CD14-positive monocyte (primary cell): Measurements from ENCODE around the gene PTAR1. TPM values are rescaled to one million over a fixed set of nuclear protein-coding genes. Genes with fewer than 3 reads are reported as not detected.

Source experiments
- DNase-seq, 3 donors: peaks; one replicate each; pipeline ENCODE4 v3.0.0-alpha.2; 2011 to 2022
- H2AFZ ChIP-seq: 2 replicates; pipeline ENCODE4 v1.6.0; 2012; ENCODE audit warnings: mild to moderate bottlenecking, low read depth, low read length, inconsistent platforms; ENCODE audit not compliant: insufficient read depth, poor library complexity, severe bottlenecking
- H3K27ac ChIP-seq, 2 donors: 1 replicate in 1 of 2; 2 replicates in 1 of 2; pipeline ENCODE4 v1.5.1; 2012 to 2013; ENCODE audit warnings: low read length in 2 of 2, control low read depth in 1 of 2, inconsistent platforms in 1 of 2, low read depth in 1 of 2, mild to moderate bottlenecking in 1 of 2
- H3K27me3 ChIP-seq, 2 donors: one replicate each; pipeline versions ENCODE4 v1.6.0 to v1.6.1; 2011 to 2013; ENCODE audit warnings: low read length in 2 of 2; ENCODE audit not compliant: control insufficient read depth in 2 of 2, insufficient read depth in 2 of 2
- H3K36me3 ChIP-seq, 2 donors: replicated peaks in 1 of 2; 1 replicate in 1 of 2; 2 replicates in 1 of 2; pipeline versions ENCODE4 v1.5.1 to v1.6.1; 2012 to 2013; ENCODE audit warnings: low read length in 2 of 2, control low read depth in 1 of 2, inconsistent platforms in 1 of 2, mild to moderate bottlenecking in 1 of 2; ENCODE audit not compliant: insufficient read depth in 2 of 2, control insufficient read depth in 1 of 2
- H3K4me1 ChIP-seq, 2 donors: 1 replicate in 1 of 2; 2 replicates in 1 of 2; pipeline versions ENCODE4 v1.5.1 to v1.6.1; 2012 to 2013; ENCODE audit warnings: low read length in 2 of 2, control low read depth in 1 of 2, inconsistent platforms in 1 of 2, mild to moderate bottlenecking in 1 of 2, moderate library complexity in 1 of 2; ENCODE audit not compliant: insufficient read depth in 2 of 2, control insufficient read depth in 1 of 2
- H3K4me2 ChIP-seq: replicated peaks from 2 replicates; pipeline ENCODE3; 2012; ENCODE audit warnings: low read length, moderate library complexity, mild to moderate bottlenecking; ENCODE audit not compliant: poor library complexity, severe bottlenecking; ENCODE audit errors: extremely low read depth
- H3K4me3 ChIP-seq, 3 experiments: fragments of 200-600 bp in 1 of 3; sonication (generic) in 1 of 3; replicated peaks in 1 of 3; 1 replicate in 2 of 3; 2 replicates in 1 of 3; pipeline ENCODE4 v1.5.1; 2011 to 2013; ENCODE audit warnings: low read length in 3 of 3, mild to moderate bottlenecking in 3 of 3, control low read depth in 2 of 3, low read depth in 2 of 3, inconsistent platforms in 1 of 3, moderate library complexity in 1 of 3
- H3K79me2 ChIP-seq: 2 replicates; pipeline ENCODE4 v1.6.0; 2012; ENCODE audit warnings: mild to moderate bottlenecking, control low read depth, inconsistent platforms, low read length, moderate library complexity; ENCODE audit not compliant: insufficient read depth
- H3K9ac ChIP-seq: 2 replicates; pipeline ENCODE4 v1.6.0; 2017; ENCODE audit warnings: low read length, mild to moderate bottlenecking; ENCODE audit not compliant: insufficient read depth, poor library complexity, severe bottlenecking
- H3K9me3 ChIP-seq, 2 donors: replicated peaks in 1 of 2; 1 replicate in 1 of 2; 2 replicates in 1 of 2; pipeline versions ENCODE4 v1.5.1 to v1.6.1; 2012 to 2013; ENCODE audit warnings: low read length in 2 of 2, control low read depth in 1 of 2; ENCODE audit not compliant: control insufficient read depth in 1 of 2, insufficient read depth in 1 of 2
- H4K20me1 ChIP-seq: 2 replicates; pipeline ENCODE4 v1.6.0; 2012; ENCODE audit warnings: mild to moderate bottlenecking, low read length, control low read depth, moderate library complexity; ENCODE audit not compliant: insufficient read depth
- H3K27ac Mint-ChIP-seq, 7 donors: one replicate each; pipeline ENCODE4 v1.8.0; 2020; ENCODE audit warnings: mild to moderate bottlenecking in 7 of 7, mixed read lengths in 7 of 7, moderate library complexity in 6 of 7, inconsistent platforms in 2 of 7
- H3K27me3 Mint-ChIP-seq, 3 donors: one replicate each; pipeline ENCODE4 v1.8.0; 2021 to 2022; ENCODE audit warnings: low read depth in 3 of 3, mild to moderate bottlenecking in 3 of 3, mixed read lengths in 3 of 3, moderate library complexity in 3 of 3, inconsistent platforms in 1 of 3
- H3K36me3 Mint-ChIP-seq, 2 donors: one replicate each; pipeline ENCODE4 v1.8.0; 2020; ENCODE audit warnings: mixed read lengths in 2 of 2, inconsistent platforms in 1 of 2, mild to moderate bottlenecking in 1 of 2
- H3K4me1 Mint-ChIP-seq: one replicate; pipeline ENCODE4 v1.8.0; 2020; ENCODE audit warnings: mild to moderate bottlenecking, mixed read lengths
- H3K4me3 Mint-ChIP-seq, 2 donors: one replicate each; pipeline ENCODE4 v1.8.0; 2020; ENCODE audit warnings: mild to moderate bottlenecking in 2 of 2, mixed read lengths in 2 of 2, moderate library complexity in 1 of 2
- H3K9me3 Mint-ChIP-seq, 7 donors: one replicate each; pipeline ENCODE4 v1.8.0; 2020 to 2022; ENCODE audit warnings: mixed read lengths in 7 of 7, mild to moderate bottlenecking in 6 of 7, moderate library complexity in 6 of 7, inconsistent platforms in 2 of 7
- CTCF ChIP-seq: fragments of 200-600 bp; IDR thresholded peaks from one replicate; pipeline ENCODE4 v1.8.0; 2022; ENCODE audit warnings: antibody characterized with exemption, mild to moderate bottlenecking
- WGBS: methylation state at CpG from one replicate; pipeline ENCODE4 v1.1.5; 2013; ENCODE audit warnings: missing lambda C conversion rate; ENCODE audit not compliant: insufficient coverage; 5-methylcytosine and 5-hydroxymethylcytosine counted together
- intact Hi-C, 2 donors: fragments of 100-400 bp; cut with micrococcal nuclease; formaldehyde crosslinking; loops; one replicate each; pipeline versions ENCODE4 v1.15.0 to v1.15.1; 2023
- polyA plus RNA-seq, 3 donors: library from polyadenylated mRNA; depleted of rRNA in 1 of 3; unstranded in 2 of 3; stranded (reverse) in 1 of 3; fragments of 300-500 nt in 2 of 3; fragments of >200 nt in 1 of 3; fragmentation: Illumina TruSeq in 2 of 3; gene quantifications; 1 replicate in 2 of 3; 2 replicates in 1 of 3; pipeline ENCODE4 v1.2.3, GENCODE V29; 2012 to 2021

The PTAR1 gene
- polyA plus RNA-seq, 3 donors = 12.3 to 24.6 (median 13.4) TPM

GRCh38 chr9:69794356-69794755, 34.5 kb upstream of the PTAR1 start:
- TF ChIP-seq CTCF = no peak
- Histone ChIP-seq H3K36me3 (no peaks in the 10 kb centered on the region), H3K27me3 (no peaks in the 10 kb centered on the region), H3K4me2 (no peak overlapping the region), H2AFZ (no peak overlapping the region), H4K20me1 (no peaks in the 10 kb centered on the region), H3K4me1 (no peaks in the 10 kb centered on the region), H3K79me2 (no peaks in the 10 kb centered on the region), H3K9ac (no peak overlapping the region), H3K27ac (no peak overlapping the region), H3K4me3 (no peak overlapping the region), H3K9me3 (no peaks in the 10 kb centered on the region)
- H3K27ac Mint-ChIP-seq = no peak overlapping the region
- H3K27me3 Mint-ChIP-seq = peaks cover 0 to 2% (median 0%) of the 10 kb centered on the region in 3 donors
- H3K4me3 Mint-ChIP-seq = no peak overlapping the region
- intact Hi-C loops = no loop called here
- H3K9me3 Mint-ChIP-seq = peaks cover 0 to 3% (median 0%) of the 10 kb centered on the region in 7 donors
- no peaks in the 10 kb centered on the region for H3K36me3 Mint-ChIP-seq
- no peaks in the 10 kb centered on the region for H3K4me1 Mint-ChIP-seq
- no CpG with 5 or more reads among the region's 3 CpGs for WGBS
- DNase-seq = no peak

GRCh38 chr9:69785757-69786156, 25.9 kb upstream of the PTAR1 start:
- Histone ChIP-seq H3K79me2 (no peaks in the 10 kb centered on the region), H3K4me3 (no peak overlapping the region), H3K4me2 (no peak overlapping the region), H3K4me1 (no peaks in the 10 kb centered on the region), H3K9ac (no peak overlapping the region), H3K27ac (no peak overlapping the region), H4K20me1 (no peaks in the 10 kb centered on the region), H3K36me3 (no peaks in the 10 kb centered on the region), H3K27me3 (no peaks in the 10 kb centered on the region), H2AFZ (no peak overlapping the region), H3K9me3 (no peaks in the 10 kb centered on the region)
- no peak for TF ChIP-seq CTCF
- Mint-ChIP-seq H3K27me3 (no peaks in the 10 kb centered on the region), H3K9me3 (peaks cover 0 to 3% (median 0%) of the 10 kb centered on the region in 7 donors), H3K36me3 (no peaks in the 10 kb centered on the region), H3K27ac (no peak overlapping the region), H3K4me1 (no peaks in the 10 kb centered on the region), H3K4me3 (no peak overlapping the region)
- intact Hi-C loops = no loop called here
- no peak for DNase-seq
